ENCODE data around the gene PTPRH.

DNA sequence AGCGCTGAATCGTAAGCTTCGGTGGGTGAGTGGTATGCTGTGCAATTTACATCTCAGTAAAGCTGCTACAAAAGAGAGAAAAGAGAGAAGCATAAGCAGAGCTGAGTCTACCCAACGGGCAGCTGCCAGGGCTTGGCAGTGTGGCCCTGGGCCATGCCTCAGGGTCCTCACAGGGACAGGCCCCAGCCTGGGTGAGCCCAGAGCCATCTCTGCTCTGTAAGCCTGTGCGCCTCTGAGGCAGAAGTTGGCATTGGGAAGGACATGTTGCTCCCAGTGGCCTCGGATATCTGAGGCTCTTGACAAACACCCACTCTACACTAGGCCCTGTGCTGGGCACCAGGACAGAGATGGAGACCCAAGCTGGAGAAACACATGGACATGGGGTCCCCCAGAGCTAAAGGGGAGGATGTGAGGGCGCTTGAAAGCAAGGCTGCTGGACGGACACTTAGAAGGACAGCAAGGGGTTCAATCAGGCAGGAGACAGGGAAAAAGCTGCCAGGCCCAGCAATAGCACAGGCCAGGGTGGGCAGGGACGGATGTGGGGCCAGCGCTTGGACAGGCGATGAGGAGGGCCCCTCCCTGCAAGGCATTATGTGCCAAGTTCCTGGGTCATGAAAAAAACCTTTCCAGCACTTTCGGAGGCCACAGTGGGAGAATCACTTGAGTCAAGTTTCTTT, 34.8 kb upstream of the PTPRH start:
- TF ChIP-seq, protein P1, sequence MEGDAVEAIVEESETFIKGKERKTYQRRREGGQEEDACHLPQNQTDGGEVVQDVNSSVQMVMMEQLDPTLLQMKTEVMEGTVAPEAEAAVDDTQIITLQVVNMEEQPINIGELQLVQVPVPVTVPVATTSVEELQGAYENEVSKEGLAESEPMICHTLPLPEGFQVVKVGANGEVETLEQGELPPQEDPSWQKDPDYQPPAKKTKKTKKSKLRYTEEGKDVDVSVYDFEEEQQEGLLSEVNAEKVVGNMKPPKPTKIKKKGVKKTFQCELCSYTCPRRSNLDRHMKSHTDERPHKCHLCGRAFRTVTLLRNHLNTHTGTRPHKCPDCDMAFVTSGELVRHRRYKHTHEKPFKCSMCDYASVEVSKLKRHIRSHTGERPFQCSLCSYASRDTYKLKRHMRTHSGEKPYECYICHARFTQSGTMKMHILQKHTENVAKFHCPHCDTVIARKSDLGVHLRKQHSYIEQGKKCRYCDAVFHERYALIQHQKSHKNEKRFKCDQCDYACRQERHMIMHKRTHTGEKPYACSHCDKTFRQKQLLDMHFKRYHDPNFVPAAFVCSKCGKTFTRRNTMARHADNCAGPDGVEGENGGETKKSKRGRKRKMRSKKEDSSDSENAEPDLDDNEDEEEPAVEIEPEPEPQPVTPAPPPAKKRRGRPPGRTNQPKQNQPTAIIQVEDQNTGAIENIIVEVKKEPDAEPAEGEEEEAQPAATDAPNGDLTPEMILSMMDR (conservative IDR thresholded peaks at IDR 0.05; ENCODE audit: low read depth, low read length): no peak
- TF ChIP-seq EZH2 (IDR thresholded peaks at IDR 0.05; ENCODE audit: borderline replicate concordance, low read depth, low read length, poor library complexity, severe bottlenecking): no peak

All from A673 (cell line).